CD4-positive, alpha-beta T cell treated with Interferon gamma for 1 hour (primary cell): ENCODE measurements around the gene EPB42.

Source experiments
- DNase-seq: peaks from one replicate; pipeline ENCODE4 v3.0.0-alpha.2; 2020

Gene EPB42

GRCh38 chr15:43220991-43221403 is at the start of gene EPB42:
TSS of gene EPB42 (minus strand) at chr15:43221018. CDS start at chr15:43220825, 193 bp downstream.
- DNase-seq = no peak

GRCh38 chr15:43270113-43270665 is 49.4 kb upstream of the EPB42 start:
- no peak for DNase-seq

GRCh38 chr15:43268111-43269105 is 47.6 kb upstream of the EPB42 start:
- no peak for DNase-seq

- DNase-seq = no peak
These were observed 46.6 kb upstream of the EPB42 start for GRCh38 chr15:43267439-43267838.

- no peak for DNase-seq
These were observed 46.0 kb upstream of the EPB42 start, which contains the start of gene TGM5 for GRCh38 chr15:43266834-43267233. TSS of gene TGM5 (minus strand) at chr15:43266928. CDS start at chr15:43266849, 79 bp downstream.

- DNase-seq = no peak
These were observed 45.6 kb upstream of the EPB42 start for GRCh38 chr15:43266386-43266785.

- DNase-seq = no peak
These were observed 39.3 kb upstream of the EPB42 start for GRCh38 chr15:43260011-43260615.

- DNase-seq = no peak
These were observed 38.0 kb upstream of the EPB42 start for GRCh38 chr15:43258781-43259180.

GRCh38 chr15:43256341-43256740 is 35.5 kb upstream of the EPB42 start:
- DNase-seq = no peak

GRCh38 chr15:43255376-43255775 is 34.6 kb upstream of the EPB42 start:
- no peak for DNase-seq

- DNase-seq = peak; percentile 56
These were observed 32.9 kb upstream of the EPB42 start for GRCh38 chr15:43253431-43254403.

- no peak for DNase-seq
These were observed 31.0 kb upstream of the EPB42 start for GRCh38 chr15:43251871-43252250.

GRCh38 chr15:43251185-43251870 is 30.5 kb upstream of the EPB42 start:
- no peak for DNase-seq

- DNase-seq = no peak
These were observed 30.0 kb upstream of the EPB42 start for GRCh38 chr15:43250785-43251184.

GRCh38 chr15:43249699-43250203 is 28.9 kb upstream of the EPB42 start:
- peak; percentile 14 for DNase-seq

- DNase-seq = no peak
These were observed 28.4 kb upstream of the EPB42 start for GRCh38 chr15:43249236-43249635.

GRCh38 chr15:43246261-43246774 is 25.5 kb upstream of the EPB42 start:
- DNase-seq = no peak

GRCh38 chr15:43244092-43244491 is 23.3 kb upstream of the EPB42 start:
- no peak for DNase-seq

GRCh38 chr15:43243020-43243645 is 22.3 kb upstream of the EPB42 start:
- no peak for DNase-seq

- DNase-seq = no peak
These were observed 21.8 kb upstream of the EPB42 start for GRCh38 chr15:43242616-43243015.

GRCh38 chr15:43241100-43241499 is 20.3 kb upstream of the EPB42 start:
- no peak for DNase-seq
